Mesendoderm (in vitro differentiated cells): ENCODE results near the gene GAD1.

Experiments used
- DNase-seq: peaks from one replicate; pipeline ENCODE4 v3.0.0; 2013
- H2AK5ac ChIP-seq: 2 replicates; pipeline ENCODE4 v1.6.1; 2013; ENCODE audit warnings: low read length, inconsistent platforms
- H2BK120ac ChIP-seq: 2 replicates; pipeline ENCODE4 v1.6.1; 2013; ENCODE audit warnings: low read depth, mild to moderate bottlenecking, low read length, moderate library complexity, mixed read lengths
- H2BK15ac ChIP-seq: replicated peaks from 2 replicates; pipeline ENCODE4 v1.6.1; 2013; ENCODE audit warnings: low read depth, mild to moderate bottlenecking, moderate library complexity
- H2BK5ac ChIP-seq: 2 replicates; pipeline ENCODE4 v1.6.1; 2013; ENCODE audit warnings: low read length, inconsistent platforms
- H3K18ac ChIP-seq: 2 replicates; pipeline ENCODE4 v1.6.1; 2013; ENCODE audit warnings: mild to moderate bottlenecking, low read length, mixed read lengths
- H3K23ac ChIP-seq: one replicate; pipeline ENCODE4 v1.6.1; 2013; ENCODE audit warnings: low read length
- H3K27ac ChIP-seq: 2 replicates; pipeline ENCODE4 v1.5.1; 2013; ENCODE audit warnings: low read depth, mild to moderate bottlenecking, inconsistent platforms, low read length, moderate library complexity
- H3K27me3 ChIP-seq: 2 replicates; pipeline ENCODE4 v1.6.1; 2013; ENCODE audit warnings: low read length, control low read depth, mild to moderate bottlenecking, inconsistent platforms; ENCODE audit not compliant: insufficient read depth, poor library complexity
- H3K36me3 ChIP-seq: 2 replicates; pipeline ENCODE4 v1.6.1; 2013; ENCODE audit warnings: low read length, inconsistent platforms; ENCODE audit not compliant: control insufficient read depth, insufficient read depth
- H3K4ac ChIP-seq: one replicate; pipeline ENCODE4 v1.6.1; 2013; ENCODE audit warnings: low read depth, mild to moderate bottlenecking, low read length, moderate library complexity
- H3K4me1 ChIP-seq: 2 replicates; pipeline ENCODE4 v1.6.1; 2013; ENCODE audit warnings: low read depth, low read length, inconsistent platforms; ENCODE audit not compliant: control insufficient read depth
- H3K4me2 ChIP-seq: 2 replicates; pipeline ENCODE4 v1.6.1; 2013; ENCODE audit warnings: low read length
- H3K4me3 ChIP-seq: 2 replicates; pipeline ENCODE4 v1.5.1; 2013; ENCODE audit warnings: mild to moderate bottlenecking, low read length
- H3K56ac ChIP-seq: one replicate; pipeline ENCODE4 v1.6.1; 2013; ENCODE audit warnings: low read length
- H3K79me1 ChIP-seq: 2 replicates; pipeline ENCODE4 v1.6.1; 2013; ENCODE audit warnings: low read length, inconsistent platforms
- H3K79me2 ChIP-seq: 2 replicates; pipeline ENCODE4 v1.6.1; 2013; ENCODE audit warnings: mild to moderate bottlenecking, low read length; ENCODE audit not compliant: control insufficient read depth, insufficient read depth
- H3K9ac ChIP-seq: 2 replicates; pipeline ENCODE4 v1.6.1; 2013; ENCODE audit warnings: low read length, inconsistent platforms
- H4K5ac ChIP-seq: one replicate; pipeline ENCODE4 v1.6.1; 2013; ENCODE audit warnings: low read length
- H4K8ac ChIP-seq: one replicate; pipeline ENCODE4 v1.6.1; 2013; ENCODE audit warnings: low read depth, mild to moderate bottlenecking, control low read depth, low read length, moderate library complexity
- WGBS: extraction: QIAGEN DNeasy Blood & Tissue Kit; methylation state at CpG from one replicate; pipeline ENCODE4 v1.1.7; 2013; ENCODE audit warnings: low lambda C conversion rate, missing lambda C conversion rate; ENCODE audit not compliant: insufficient coverage; ENCODE audit errors: extremely low coverage; 5-methylcytosine and 5-hydroxymethylcytosine counted together

The GAD1 gene

DNA sequence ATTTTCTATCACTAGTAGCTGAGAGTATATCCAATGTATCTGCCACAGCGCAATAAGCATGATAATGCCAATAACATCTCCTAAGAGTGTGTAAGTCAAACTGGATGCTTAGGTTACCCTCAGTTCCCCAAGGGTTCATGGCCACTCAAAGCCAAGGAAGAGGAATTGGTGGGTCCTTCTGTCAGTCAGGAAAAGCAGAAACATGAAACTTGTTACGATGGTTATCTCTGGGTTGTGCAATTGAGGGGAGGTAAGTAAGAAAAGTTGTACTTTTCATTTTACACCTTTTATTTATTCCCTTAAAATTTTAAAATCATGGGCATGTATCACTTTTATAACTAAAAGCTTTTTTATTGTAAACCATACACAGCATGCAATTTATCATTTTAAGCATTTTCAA, 10.1 kb upstream of the GAD1 start:
- no peak overlapping the region for H3K4me3 ChIP-seq
- H3K4me2 ChIP-seq: no peak overlapping the region
- H3K23ac ChIP-seq: no peak overlapping the region
- no CpG with 5 or more reads among the region's 2 CpGs for WGBS
- H3K79me1 ChIP-seq: no peaks in the 10 kb centered on the region
- no peak overlapping the region for H3K27ac ChIP-seq
- H3K36me3 ChIP-seq: no peaks in the 10 kb centered on the region
- no peak overlapping the region for H2BK15ac ChIP-seq
- no peaks in the 10 kb centered on the region for H3K79me2 ChIP-seq
- no peak overlapping the region for H2AK5ac ChIP-seq
- H4K8ac ChIP-seq: no peak overlapping the region
- no peaks in the 10 kb centered on the region for H3K27me3 ChIP-seq
- no peak overlapping the region for H4K5ac ChIP-seq
- H3K18ac ChIP-seq: no peak overlapping the region
- no peak overlapping the region for H2BK5ac ChIP-seq
- no peak overlapping the region for H3K56ac ChIP-seq
- H3K4me1 ChIP-seq: no peaks in the 10 kb centered on the region
- DNase-seq: no peak
- no peak overlapping the region for H3K9ac ChIP-seq
- no peak overlapping the region for H3K4ac ChIP-seq
- H2BK120ac ChIP-seq: no peak overlapping the region

GRCh38 chr2:170812710-170813600, 3.7 kb upstream of the GAD1 start:
- WGBS: no CpG with 5 or more reads among the region's 14 CpGs
- no peak overlapping the region for H4K8ac ChIP-seq
- DNase-seq: peak; percentile 95
- peaks cover 5% of the 10 kb centered on the region for H3K79me2 ChIP-seq
- H3K4me1 ChIP-seq: no peaks in the 10 kb centered on the region
- no peak overlapping the region for H4K5ac ChIP-seq
- H3K23ac ChIP-seq: no peak overlapping the region
- H2BK15ac ChIP-seq: peak overlapping the region; percentile 61
- H3K27ac ChIP-seq: no peak overlapping the region
- no peaks in the 10 kb centered on the region for H3K27me3 ChIP-seq
- no peak overlapping the region for H3K4ac ChIP-seq
- H3K9ac ChIP-seq: peak overlapping the region; percentile 55
- H3K79me1 ChIP-seq: no peaks in the 10 kb centered on the region
- peak overlapping the region; percentile 70 for H3K4me2 ChIP-seq
- no peaks in the 10 kb centered on the region for H3K36me3 ChIP-seq
- H3K4me3 ChIP-seq: peak overlapping the region; percentile 6
- peak overlapping the region; percentile 46 for H2BK120ac ChIP-seq
- H3K56ac ChIP-seq: peak overlapping the region; percentile 71
- no peak overlapping the region for H2AK5ac ChIP-seq
- H2BK5ac ChIP-seq: no peak overlapping the region
- peak overlapping the region; percentile 8 for H3K18ac ChIP-seq

DNA sequence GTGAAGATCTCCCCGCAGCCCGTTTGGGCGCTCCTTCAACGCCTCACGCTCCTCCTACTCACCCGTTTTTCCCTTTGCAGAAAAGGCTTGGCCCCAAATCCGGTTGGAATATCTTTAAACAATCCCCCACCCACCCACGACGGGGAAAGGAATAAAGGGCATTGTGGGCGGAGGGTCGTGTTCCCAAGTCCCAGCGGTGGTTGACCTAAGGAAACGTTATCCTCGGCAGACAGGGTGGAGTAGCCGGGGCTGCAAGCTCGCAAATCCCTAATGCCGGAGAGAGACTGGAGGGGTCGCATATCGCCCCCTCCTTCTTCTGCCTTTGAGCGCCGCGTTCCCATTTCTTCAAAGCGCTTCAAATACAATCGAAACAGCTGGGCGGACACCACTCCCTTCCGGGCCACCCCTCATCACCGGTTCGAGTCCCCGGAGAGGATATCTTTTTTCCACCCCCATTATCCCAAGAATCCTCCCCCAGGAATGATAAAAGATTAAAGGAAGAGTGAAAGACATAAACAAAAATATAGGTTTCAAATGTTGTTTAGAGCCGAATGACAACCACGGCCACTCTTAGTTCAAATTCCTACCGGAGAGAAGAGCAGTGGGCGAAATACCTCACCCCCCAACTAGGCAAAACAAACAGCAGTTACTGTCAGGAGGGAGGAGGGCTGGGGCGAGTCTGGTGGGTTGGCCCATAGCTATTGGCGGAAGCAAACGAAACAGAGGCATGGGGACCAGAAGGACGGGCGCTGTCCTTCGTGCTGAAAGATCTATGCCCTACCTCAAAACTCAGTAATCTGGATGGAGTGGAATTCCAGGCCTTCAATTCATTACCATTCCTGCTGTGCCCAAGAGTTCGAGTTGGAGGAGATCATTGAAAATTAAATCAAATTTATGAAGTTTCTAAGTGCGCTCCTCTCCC, 2.8 kb upstream of the GAD1 start:
- Histone ChIP-seq H3K23ac (no peak overlapping the region), H2BK5ac (no peak overlapping the region), H2BK120ac (no peak overlapping the region), H3K36me3 (no peaks in the 10 kb centered on the region), H3K18ac (peak overlapping the region; percentile 8), H2BK15ac (no peak overlapping the region), H3K79me1 (no peaks in the 10 kb centered on the region), H3K9ac (peak overlapping the region; percentile 55), H3K79me2 (peaks cover 5% of the 10 kb centered on the region), H3K27me3 (no peaks in the 10 kb centered on the region), H3K4me2 (peak overlapping the region; percentile 70), H3K56ac (peak overlapping the region; percentile 71), H3K4me1 (no peaks in the 10 kb centered on the region), H3K4ac (no peak overlapping the region), H4K8ac (no peak overlapping the region), H2AK5ac (no peak overlapping the region), H3K27ac (no peak overlapping the region), H4K5ac (no peak overlapping the region), H3K4me3 (peak overlapping the region; percentile 19)
- DNase-seq: peak; percentile 97
- WGBS: no CpG with 5 or more reads among the region's 41 CpGs

GRCh38 chr2:170814533-170815230, 2.0 kb upstream of the GAD1 start:
- peaks cover 5% of the 10 kb centered on the region for H3K79me2 ChIP-seq
- H3K36me3 ChIP-seq: no peaks in the 10 kb centered on the region
- peaks cover 2% of the 10 kb centered on the region for H3K4me1 ChIP-seq
- no peak overlapping the region for H3K4ac ChIP-seq
- H3K4me2 ChIP-seq: peak overlapping the region; percentile 71
- no peak overlapping the region for H2BK15ac ChIP-seq
- H3K23ac ChIP-seq: no peak overlapping the region
- no peak overlapping the region for H3K27ac ChIP-seq
- WGBS: no CpG with 5 or more reads among the region's 31 CpGs
- H4K5ac ChIP-seq: no peak overlapping the region
- H2BK120ac ChIP-seq: no peak overlapping the region
- H3K79me1 ChIP-seq: no peaks in the 10 kb centered on the region
- no peak overlapping the region for H3K18ac ChIP-seq
- peak overlapping the region; percentile 19 for H3K56ac ChIP-seq
- H3K9ac ChIP-seq: peak overlapping the region; percentile 14
- no peak overlapping the region for H2AK5ac ChIP-seq
- H2BK5ac ChIP-seq: no peak overlapping the region
- no peaks in the 10 kb centered on the region for H3K27me3 ChIP-seq
- DNase-seq: peak; percentile 67
- no peak overlapping the region for H4K8ac ChIP-seq
- H3K4me3 ChIP-seq: no peak overlapping the region

DNA sequence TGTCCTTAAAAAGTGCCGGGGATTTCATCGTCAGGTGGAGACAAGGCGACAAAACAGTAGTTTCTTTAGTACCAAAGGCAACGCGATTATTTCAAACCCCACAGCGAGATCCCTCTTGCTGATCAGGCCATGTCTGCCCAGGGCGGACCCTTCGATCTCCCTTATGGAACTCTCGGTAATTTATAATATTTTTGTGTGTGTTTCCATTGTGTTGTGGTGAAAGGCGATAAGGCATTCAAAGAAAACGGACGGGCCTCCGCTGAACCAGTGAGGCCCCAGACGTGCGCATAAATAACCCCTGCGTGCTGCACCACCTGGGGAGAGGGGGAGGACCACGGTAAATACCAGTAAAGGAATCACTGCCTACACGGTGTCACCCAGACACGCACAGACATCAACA, 1.4 kb upstream of the GAD1 start:
- no peak for DNase-seq
- no peak overlapping the region for H2BK5ac ChIP-seq
- H3K79me2 ChIP-seq: peaks cover 5% of the 10 kb centered on the region
- peak overlapping the region; percentile 19 for H3K56ac ChIP-seq
- H3K4ac ChIP-seq: no peak overlapping the region
- no peak overlapping the region for H2AK5ac ChIP-seq
- no peak overlapping the region for H2BK15ac ChIP-seq
- H4K8ac ChIP-seq: no peak overlapping the region
- no peaks in the 10 kb centered on the region for H3K79me1 ChIP-seq
- no CpG with 5 or more reads among the region's 19 CpGs for whole genome bisulfite sequencing
- no peak overlapping the region for H3K18ac ChIP-seq
- no peak overlapping the region for H3K27ac ChIP-seq
- H3K36me3 ChIP-seq: no peaks in the 10 kb centered on the region
- H3K4me1 ChIP-seq: peaks cover 2% of the 10 kb centered on the region
- H3K4me3 ChIP-seq: peak overlapping the region; percentile 7
- no peak overlapping the region for H3K23ac ChIP-seq
- H3K27me3 ChIP-seq: no peaks in the 10 kb centered on the region
- H4K5ac ChIP-seq: no peak overlapping the region
- H3K9ac ChIP-seq: peak overlapping the region; percentile 14
- no peak overlapping the region for H2BK120ac ChIP-seq
- peak overlapping the region; percentile 71 for H3K4me2 ChIP-seq
